GM18909 (cell line): Measurements from ENCODE around the gene KISS1.
A peak's percentile ranks its signal among the peaks of the same experiment; 100 is the strongest.

Experiments used
- ATAC-seq: cut with Tn5 transposase; IDR thresholded peaks from one replicate; pipeline ENCODE4 v1.9.1; 2021; ENCODE audit warnings: mild to moderate bottlenecking; ENCODE audit not compliant: unreplicated experiment, poor library complexity

The KISS1 gene

GRCh38 chr1:204219971-204220616 is 23.8 kb upstream of the KISS1 start:
- no peak for ATAC-seq

- ATAC-seq, result no peak
These were observed 22.3 kb upstream of the KISS1 start for GRCh38 chr1:204218552-204218951.

GRCh38 chr1:204217648-204218000 is 21.3 kb upstream of the KISS1 start:
- ATAC-seq, result no peak

GRCh38 chr1:204216880-204217647 is 20.8 kb upstream of the KISS1 start:
- ATAC-seq, result no peak

- ATAC-seq, result no peak
These were observed 19.9 kb upstream of the KISS1 start for GRCh38 chr1:204216236-204216635.

GRCh38 chr1:204213668-204214662 is 17.7 kb upstream of the KISS1 start, which contains the start of gene GOLT1A:
Gene GOLT1A (minus strand): TSS chr1:204213988. CDS start chr1:204213906, 82 bp downstream.
- peak; percentile 79 for ATAC-seq

- no peak for ATAC-seq
These were observed 16.4 kb upstream of the KISS1 start for GRCh38 chr1:204212715-204213114.

- no peak for ATAC-seq
These were observed 14.8 kb upstream of the KISS1 start for GRCh38 chr1:204211046-204211445.

GRCh38 chr1:204207136-204207616 is 10.9 kb upstream of the KISS1 start:
- peak; percentile 65 for ATAC-seq

- ATAC-seq, result no peak
These were observed 9.8 kb upstream of the KISS1 start for GRCh38 chr1:204206121-204206520.

GRCh38 chr1:204205486-204205885 is 9.2 kb upstream of the KISS1 start:
- ATAC-seq, result no peak

- ATAC-seq, result no peak
These were observed 8.7 kb upstream of the KISS1 start for GRCh38 chr1:204204944-204205343.

GRCh38 chr1:204203206-204203767 is 7.0 kb upstream of the KISS1 start:
- no peak for ATAC-seq

GRCh38 chr1:204202481-204202880 is 6.2 kb upstream of the KISS1 start:
- ATAC-seq, result no peak

- no peak for ATAC-seq
These were observed 5.2 kb upstream of the KISS1 start for GRCh38 chr1:204201348-204202040.

GRCh38 chr1:204199579-204199978 is 3.3 kb upstream of the KISS1 start:
- ATAC-seq, result no peak

- no peak for ATAC-seq
These were observed 2.4 kb upstream of the KISS1 start for GRCh38 chr1:204198348-204199340.

- ATAC-seq, result no peak
These were observed 777 bp upstream of the KISS1 start for GRCh38 chr1:204197068-204197467.
